ENCODE measurements around the gene KLHL29.

The KLHL29 gene

GRCh38 chr2:23756593-23757292 is 371.8 kb downstream of the KLHL29 start:
- Histone ChIP-seq H3K79me2 (ENCODE audit: low read length) (no peaks in the 10 kb centered on the region), H4K20me1 (ENCODE audit: insufficient read depth, low read length) (no peaks in the 10 kb centered on the region), H2AFZ (ENCODE audit: low read length) (no peak overlapping the region), H3K27me3 (replicated peaks; ENCODE audit: insufficient read depth, low read length) (no peaks in the 10 kb centered on the region), H3K4me2 (ENCODE audit: low read depth, low read length) (no peak overlapping the region), H3K27ac (ENCODE audit: low read length) (no peak overlapping the region), H3K9me2 (replicated peaks; ENCODE audit: insufficient read depth, low read length) (no peaks in the 10 kb centered on the region), H3F3A (ENCODE audit: insufficient read depth, low read length) (no peaks in the 10 kb centered on the region), H3K36me3 (replicated peaks; ENCODE audit: insufficient read depth, low read length) (no peaks in the 10 kb centered on the region), H3K9me3 (replicated peaks; ENCODE audit: insufficient read depth, low read length) (no peaks in the 10 kb centered on the region), H3K9ac (ENCODE audit: low read length) (no peak overlapping the region), H3K4me1 (ENCODE audit: low read length) (no peaks in the 10 kb centered on the region), H3K4me3 (ENCODE audit: low read length) (no peak overlapping the region)
- no peak for DNase-seq
- TF ChIP-seq CTCF (IDR thresholded peaks at IDR 0.05; ENCODE audit: low read length): no peak
- TF ChIP-seq EZH2phosphoT487 (IDR thresholded peaks at IDR 0.05; ENCODE audit: low read length): no peak
- TF ChIP-seq EZH2 (optimal IDR thresholded peaks at IDR 0.05; ENCODE audit: low read depth, low read length): no peak

GRCh38 chr2:23757686-23758433 is 372.9 kb downstream of the KLHL29 start:
- no peak overlapping the region for H3K4me3 ChIP-seq (ENCODE audit: low read length)
- no peaks in the 10 kb centered on the region for H3K27me3 ChIP-seq (replicated peaks; ENCODE audit: insufficient read depth, low read length)
- no peaks in the 10 kb centered on the region for H3K4me1 ChIP-seq (ENCODE audit: low read length)
- H3K36me3 ChIP-seq (replicated peaks; ENCODE audit: insufficient read depth, low read length): no peaks in the 10 kb centered on the region
- no peaks in the 10 kb centered on the region for H3K79me2 ChIP-seq (ENCODE audit: low read length)
- no peak overlapping the region for H3K9ac ChIP-seq (ENCODE audit: low read length)
- TF ChIP-seq CTCF (IDR thresholded peaks at IDR 0.05; ENCODE audit: low read length): no peak
- no peak for TF ChIP-seq EZH2phosphoT487 (IDR thresholded peaks at IDR 0.05; ENCODE audit: low read length)
- no peak for TF ChIP-seq EZH2 (optimal IDR thresholded peaks at IDR 0.05; ENCODE audit: low read depth, low read length)
- H4K20me1 ChIP-seq (ENCODE audit: insufficient read depth, low read length): no peaks in the 10 kb centered on the region
- H3K9me3 ChIP-seq (replicated peaks; ENCODE audit: insufficient read depth, low read length): no peaks in the 10 kb centered on the region
- no peak overlapping the region for H3K27ac ChIP-seq (ENCODE audit: low read length)
- no peaks in the 10 kb centered on the region for H3K9me2 ChIP-seq (replicated peaks; ENCODE audit: insufficient read depth, low read length)
- no peaks in the 10 kb centered on the region for H3F3A ChIP-seq (ENCODE audit: insufficient read depth, low read length)
- H2AFZ ChIP-seq (ENCODE audit: low read length): no peak overlapping the region
- no peak overlapping the region for H3K4me2 ChIP-seq (ENCODE audit: low read depth, low read length)
- DNase-seq: no peak
